ENCODE data around the gene RNF169. TPM values are rescaled to one million over a fixed set of nuclear protein-coding genes. Genes with fewer than 3 reads are reported as not detected.
A peak's percentile ranks its signal among the peaks of the same experiment; 100 is the strongest.
"Not testable (repeated sequence)": the region's sequence is repeated elsewhere in the genome, so short reads cannot be mapped to it uniquely, and the experiment has no call there.

RNF169 gene
- total RNA-seq, 6 donors from 2014 or later = 13.4 to 34.3 (median 22.8) TPM

DNA sequence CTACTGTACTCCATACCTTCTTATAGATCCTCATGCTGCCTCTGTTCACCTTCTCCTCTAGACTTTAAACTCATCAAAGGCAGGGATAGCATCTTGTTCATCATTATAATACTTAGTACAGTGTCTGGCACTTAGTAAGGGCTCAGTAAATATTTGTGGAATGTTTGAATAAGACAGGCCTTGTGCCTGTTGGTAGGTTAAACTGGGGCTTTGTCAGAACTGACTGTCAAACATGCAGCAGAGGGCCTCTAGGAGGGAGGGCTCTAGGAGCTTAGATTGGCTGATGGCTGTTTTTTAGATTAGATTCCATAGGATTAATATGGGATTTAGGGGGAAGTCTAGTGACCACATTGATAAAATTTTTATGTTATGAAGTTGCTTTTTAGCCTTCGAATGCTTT is 70.8 kb downstream of the RNF169 start:
- DNase-seq (no peak), ATAC-seq (ENCODE audit: low FRiP score in 2 of 2) (no peak)
- no peaks in the 10 kb centered on the region for H3K9me3 ChIP-seq
- H3K27me3 ChIP-seq = no peaks in the 10 kb centered on the region
- TF ChIP-seq EP300 (IDR thresholded peaks at IDR 0.05) (no peak), POLR2A (IDR thresholded peaks at IDR 0.05) (no peak), POLR2AphosphoS5 (IDR thresholded peaks at IDR 0.05) (no peak)
- TF ChIP-seq, protein P1, sequence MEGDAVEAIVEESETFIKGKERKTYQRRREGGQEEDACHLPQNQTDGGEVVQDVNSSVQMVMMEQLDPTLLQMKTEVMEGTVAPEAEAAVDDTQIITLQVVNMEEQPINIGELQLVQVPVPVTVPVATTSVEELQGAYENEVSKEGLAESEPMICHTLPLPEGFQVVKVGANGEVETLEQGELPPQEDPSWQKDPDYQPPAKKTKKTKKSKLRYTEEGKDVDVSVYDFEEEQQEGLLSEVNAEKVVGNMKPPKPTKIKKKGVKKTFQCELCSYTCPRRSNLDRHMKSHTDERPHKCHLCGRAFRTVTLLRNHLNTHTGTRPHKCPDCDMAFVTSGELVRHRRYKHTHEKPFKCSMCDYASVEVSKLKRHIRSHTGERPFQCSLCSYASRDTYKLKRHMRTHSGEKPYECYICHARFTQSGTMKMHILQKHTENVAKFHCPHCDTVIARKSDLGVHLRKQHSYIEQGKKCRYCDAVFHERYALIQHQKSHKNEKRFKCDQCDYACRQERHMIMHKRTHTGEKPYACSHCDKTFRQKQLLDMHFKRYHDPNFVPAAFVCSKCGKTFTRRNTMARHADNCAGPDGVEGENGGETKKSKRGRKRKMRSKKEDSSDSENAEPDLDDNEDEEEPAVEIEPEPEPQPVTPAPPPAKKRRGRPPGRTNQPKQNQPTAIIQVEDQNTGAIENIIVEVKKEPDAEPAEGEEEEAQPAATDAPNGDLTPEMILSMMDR (IDR thresholded peaks at IDR 0.05) = no peak
- H3K36me3 ChIP-seq = peaks cover 0 to 14% (median 5%) of the 10 kb centered on the region in 4 donors
- WGBS, 2 donors = 88 to 100% methylated on average over 1 of the region's 1 CpG
- H3K27ac ChIP-seq = peak overlapping the region in 1 of 4 donors; percentile 14
- H3K4me1 ChIP-seq = peaks cover 16 to 26% (median 20%) of the 10 kb centered on the region in 4 donors
- no peak overlapping the region for H3K4me3 ChIP-seq

DNA sequence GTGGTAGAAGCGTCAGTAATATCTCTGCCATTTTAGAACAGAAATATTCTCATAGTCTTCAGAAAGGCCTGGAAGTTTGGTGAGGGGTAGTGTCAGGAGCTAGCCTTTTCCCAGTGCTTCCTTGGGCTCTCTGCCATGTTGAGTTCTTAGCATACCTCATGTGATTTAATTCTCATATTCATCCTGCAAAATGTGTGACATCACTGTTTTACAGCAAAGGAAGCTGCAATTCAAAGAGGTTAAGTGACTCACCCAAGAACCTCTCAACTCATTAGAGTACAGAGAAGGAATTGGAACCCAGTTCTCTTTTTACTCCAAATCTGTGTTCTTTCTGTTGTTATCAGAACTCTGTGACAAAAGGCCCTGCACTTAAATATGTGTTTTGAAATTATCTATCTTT is 72.1 kb downstream of the RNF169 start:
- no peak for DNase-seq
- TF ChIP-seq POLR2A (IDR thresholded peaks at IDR 0.05) = no peak
- TF ChIP-seq POLR2AphosphoS5 (IDR thresholded peaks at IDR 0.05) = no peak
- no peak for TF ChIP-seq EP300 (IDR thresholded peaks at IDR 0.05)
- TF ChIP-seq, protein P1 (IDR thresholded peaks at IDR 0.05) = no peak
- peaks cover 0 to 14% (median 5%) of the 10 kb centered on the region in 4 donors for H3K36me3 ChIP-seq
- H3K27me3 ChIP-seq = no peaks in the 10 kb centered on the region
- peak overlapping the region in 1 of 4 donors; percentile 35 for H3K27ac ChIP-seq
- 92 to 97% methylated on average over 1 of the region's 1 CpG for WGBS, 2 donors
- no peak for ATAC-seq (ENCODE audit: low FRiP score in 2 of 2)
- no peak overlapping the region for H3K4me3 ChIP-seq
- no peaks in the 10 kb centered on the region for H3K9me3 ChIP-seq
- peaks cover 16 to 26% (median 20%) of the 10 kb centered on the region in 4 donors for H3K4me1 ChIP-seq

DNA sequence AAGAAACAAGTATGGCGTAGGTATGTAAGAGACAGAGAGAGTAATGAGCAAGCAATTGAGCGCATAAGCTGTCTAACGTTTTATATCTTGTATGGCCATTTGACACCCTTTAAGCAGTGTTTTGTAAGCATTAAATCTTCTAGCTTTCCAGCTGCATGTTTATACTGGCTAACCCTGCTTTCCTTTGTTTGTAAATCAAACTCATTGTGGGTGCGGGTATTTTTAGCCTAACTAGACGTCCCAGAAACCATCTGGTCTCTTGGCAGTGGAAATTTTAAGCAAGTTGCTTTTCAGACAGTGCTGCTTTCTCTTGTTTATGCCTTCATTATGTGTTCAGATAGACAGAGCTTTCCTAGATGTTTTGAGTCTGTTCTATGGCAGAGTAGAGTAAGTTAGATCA is 73.5 kb downstream of the RNF169 start:
- peaks cover 16 to 26% (median 20%) of the 10 kb centered on the region in 4 donors for H3K4me1 ChIP-seq
- 40 to 42% methylated on average over 5 of the region's 5 CpGs for WGBS, 2 donors
- TF ChIP-seq POLR2AphosphoS5 (IDR thresholded peaks at IDR 0.05) (no peak), POLR2A (IDR thresholded peaks at IDR 0.05) (no peak), EP300 (IDR thresholded peaks at IDR 0.05) (no peak)
- TF ChIP-seq, protein P1 (IDR thresholded peaks at IDR 0.05) = no peak
- no peak for DNase-seq
- H3K4me3 ChIP-seq = no peak overlapping the region
- no peak for ATAC-seq (ENCODE audit: low FRiP score in 2 of 2)
- no peaks in the 10 kb centered on the region for H3K27me3 ChIP-seq
- peak overlapping the region in 3 of 4 donors; percentile 16 to 68 (median 35) for H3K27ac ChIP-seq
- peaks cover 0 to 10% (median 2%) of the 10 kb centered on the region in 4 donors for H3K9me3 ChIP-seq
- H3K36me3 ChIP-seq = peaks cover 0 to 25% (median 5%) of the 10 kb centered on the region in 4 donors

DNA sequence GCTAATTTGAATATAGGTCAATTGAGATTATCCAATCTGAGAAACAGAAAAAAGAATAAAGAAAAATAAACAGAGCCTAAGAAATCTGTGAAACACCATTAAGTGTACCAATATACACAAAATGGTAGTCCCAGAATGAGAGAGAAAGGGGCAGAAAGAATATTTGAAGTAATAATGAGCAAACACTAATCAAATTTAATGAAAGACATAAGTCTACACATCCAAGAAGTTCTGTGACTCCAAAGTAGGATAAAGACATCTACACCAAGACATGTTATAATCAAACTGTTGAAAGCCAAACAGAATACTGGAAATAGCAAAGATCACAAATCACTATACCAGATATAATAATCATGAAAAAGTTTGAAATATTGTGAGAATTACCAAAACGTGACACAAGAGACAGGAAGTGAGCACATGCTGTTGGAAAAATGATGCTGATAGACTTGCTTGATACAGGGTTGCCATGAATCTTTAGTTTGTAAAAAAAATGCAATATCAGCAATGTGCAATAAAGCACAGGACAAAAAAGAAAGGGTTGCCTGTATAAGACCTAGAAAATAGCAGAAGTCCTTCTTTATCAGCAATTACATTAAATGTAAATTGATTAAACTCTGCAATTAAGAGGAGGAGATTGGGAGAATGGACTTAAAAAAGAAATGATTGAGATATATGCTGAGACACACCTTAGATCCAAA is 75.8 kb downstream of the RNF169 start:
- Histone ChIP-seq H3K27me3 (no peaks in the 10 kb centered on the region), H3K27ac (no peak overlapping the region), H3K4me3 (no peak overlapping the region), H3K4me1 (peaks cover 12 to 26% (median 18%) of the 10 kb centered on the region in 4 donors), H3K36me3 (peaks cover 0 to 19% (median under 1%) of the 10 kb centered on the region in 4 donors), H3K9me3 (peaks cover 0 to 11% (median 2%) of the 10 kb centered on the region in 4 donors)
- ATAC-seq (ENCODE audit: low FRiP score in 2 of 2) = no peak
- 83 to 98% methylated on average over 1 of the region's 1 CpG for WGBS, 2 donors
- DNase-seq = no peak
- TF ChIP-seq POLR2A (IDR thresholded peaks at IDR 0.05) (no peak), POLR2AphosphoS5 (IDR thresholded peaks at IDR 0.05) (no peak), EP300 (IDR thresholded peaks at IDR 0.05) (no peak)
- TF ChIP-seq, protein P1 (IDR thresholded peaks at IDR 0.05) = no peak

DNA sequence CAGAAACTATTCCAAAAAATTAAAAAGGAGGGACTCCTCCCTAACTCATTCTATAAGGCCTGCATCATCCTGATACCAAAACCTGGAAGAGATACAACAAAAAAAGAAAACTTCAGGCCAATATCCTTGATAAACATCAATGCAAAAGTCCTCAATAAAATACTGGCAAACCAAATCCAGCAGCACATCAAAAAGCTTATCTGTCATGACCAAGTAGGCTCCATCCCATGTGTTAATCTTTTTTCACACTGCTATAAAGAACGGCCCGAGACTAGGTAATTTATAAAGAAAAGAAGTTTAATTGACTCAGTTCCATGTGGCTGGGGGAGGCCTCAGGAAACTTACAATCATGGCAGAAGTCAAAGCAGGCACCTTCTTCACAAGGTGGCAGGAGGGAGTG is 76.9 kb downstream of the RNF169 start:
- H3K36me3 ChIP-seq = peaks cover 0 to 18% (median 0%) of the 10 kb centered on the region in 4 donors
- ATAC-seq (ENCODE audit: low FRiP score in 2 of 2); H3K4me3 ChIP-seq; H3K27me3 ChIP-seq; DNase-seq; H3K27ac ChIP-seq: not testable (repeated sequence)
- peaks cover 0 to 11% (median 2%) of the 10 kb centered on the region in 4 donors for H3K9me3 ChIP-seq
- H3K4me1 ChIP-seq = peaks cover 6 to 16% (median 9%) of the 10 kb centered on the region in 4 donors
- WGBS, 2 donors = 98% methylated on average over 2 of the region's 2 CpGs
